Vagina (tissue), 2 donors: ENCODE results near the gene SMYD1.

Experiments used
- CTCF ChIP-seq, 3 experiments: fragments of 450-650 bp in 2 of 3; fragments of 200-600 bp in 1 of 3; sonication (generic) in 1 of 3; IDR thresholded peaks; one replicate each; pipeline ENCODE4 v1.5.1; 2017 to 2019; ENCODE audit warnings: antibody characterized with exemption in 3 of 3, mild to moderate bottlenecking in 2 of 3, moderate library complexity in 2 of 3
- POLR2A ChIP-seq, 2 donors: fragments of 450-650 bp; IDR thresholded peaks; one replicate each; pipeline ENCODE4 v1.6.1; 2017; ENCODE audit warnings: antibody characterized with exemption in 2 of 2, mild to moderate bottlenecking in 2 of 2, moderate library complexity in 2 of 2
- POLR2AphosphoS5 ChIP-seq, 2 donors: sonication (generic); formaldehyde crosslinking; IDR thresholded peaks; one replicate each; pipeline ENCODE4 v1.9.0; 2017; ENCODE audit warnings: antibody characterized with exemption in 2 of 2, mild to moderate bottlenecking in 2 of 2, low read depth in 1 of 2; ENCODE audit not compliant: insufficient read depth in 1 of 2

GRCh38 chr2:88114889-88115288, 47.3 kb downstream of the SMYD1 start:
- TF ChIP-seq CTCF (IDR thresholded peaks at IDR 0.05) (no peak), POLR2A (IDR thresholded peaks at IDR 0.05) (no peak), POLR2AphosphoS5 (IDR thresholded peaks at IDR 0.05; ENCODE audit: insufficient read depth in 1 of 2, low read depth in 1 of 2) (no peak)
